Ascending aorta (tissue), 2 donors: Measurements from ENCODE around the gene CPXM2. TPM values are rescaled to one million over a fixed set of nuclear protein-coding genes. Genes with fewer than 3 reads are reported as not detected.

Experiments used
- DNase-seq, 2 donors: peaks; one replicate each; pipeline ENCODE4 v3.0.0-alpha.2; 2019; ENCODE audit warnings: low spot score in 2 of 2
- H3K27ac ChIP-seq, 2 donors: fragments of 200-600 bp; sonication (generic); one replicate each; pipeline ENCODE4 v1.5.1; 2016 to 2017; ENCODE audit warnings: mild to moderate bottlenecking in 1 of 2
- H3K27me3 ChIP-seq: fragments of 200-600 bp; sonication (generic); one replicate; pipeline ENCODE4 v1.5.1; 2017
- H3K36me3 ChIP-seq, 2 donors: fragments of 200-600 bp; sonication (generic); one replicate each; pipeline ENCODE4 v1.5.1; 2016
- H3K4me1 ChIP-seq, 2 donors: fragments of 200-600 bp; sonication (generic); one replicate each; pipeline ENCODE4 v1.5.1; 2016 to 2017; ENCODE audit warnings: mild to moderate bottlenecking in 1 of 2
- H3K4me3 ChIP-seq, 2 donors: fragments of 200-600 bp; sonication (generic); one replicate each; pipeline ENCODE4 v1.5.1; 2016 to 2017; ENCODE audit warnings: mild to moderate bottlenecking in 1 of 2
- H3K9me3 ChIP-seq, 2 donors: fragments of 200-600 bp; sonication (generic); one replicate each; pipeline ENCODE4 v1.5.1; 2016
- CTCF ChIP-seq, 3 experiments: fragments of 200-600 bp in 2 of 3; fragments of 450-650 bp in 1 of 3; sonication (generic) in 2 of 3; IDR thresholded peaks; one replicate each; pipeline ENCODE4 v1.5.1; 2016 to 2019; ENCODE audit warnings: antibody characterized with exemption in 3 of 3, mild to moderate bottlenecking in 1 of 3, moderate library complexity in 1 of 3
- intact Hi-C: fragments of 100-400 bp; cut with DNase I; formaldehyde crosslinking; loops from one replicate; pipeline ENCODE4 v1.15.1; 2023
- total RNA-seq: library from RNA; depleted of rRNA; stranded (reverse); fragments of >200 nt; gene quantifications from one replicate; pipeline ENCODE4 v1.1.0, GENCODE V29; 2016

Gene CPXM2
- total RNA-seq, 1 donor from 2014 or later: 125 TPM

- Histone ChIP-seq H3K4me3 (no peak overlapping the region), H3K27me3 (no peaks in the 10 kb centered on the region), H3K4me1 (peaks cover 16 to 55% of the 10 kb centered on the region in 2 donors), H3K9me3 (no peaks in the 10 kb centered on the region), H3K36me3 (no peaks in the 10 kb centered on the region), H3K27ac (peak overlapping the region; percentile 99)
- no peak for DNase-seq
- intact Hi-C loops: no loop called here
- TF ChIP-seq CTCF (IDR thresholded peaks at IDR 0.05): no peak
Measured at GRCh38 chr10:123888256-123888655, 3.4 kb downstream of the CPXM2 start.

GRCh38 chr10:123886292-123886691 is 5.3 kb downstream of the CPXM2 start:
- Histone ChIP-seq H3K27me3 (no peaks in the 10 kb centered on the region), H3K36me3 (no peaks in the 10 kb centered on the region), H3K4me3 (no peak overlapping the region), H3K27ac (peak overlapping the region; percentile 89 to 97), H3K4me1 (peaks cover 27 to 71% of the 10 kb centered on the region in 2 donors), H3K9me3 (no peaks in the 10 kb centered on the region)
- peak in 1 of 2 donors; percentile 39 for DNase-seq
- no peak for TF ChIP-seq CTCF (IDR thresholded peaks at IDR 0.05)
- intact Hi-C loops: no loop called here

- intact Hi-C loops: loop anchor here (1.0 kb wide), 1 partner anchor 20 kb away; no protein-coding TSS in a partner anchor
- TF ChIP-seq CTCF (IDR thresholded peaks at IDR 0.05): no peak
- H3K4me1 ChIP-seq: peaks cover 30 to 77% of the 10 kb centered on the region in 2 donors
Measured at GRCh38 chr10:123885406-123886170, 6.0 kb downstream of the CPXM2 start.

GRCh38 chr10:123884907-123885381 is 6.7 kb downstream of the CPXM2 start:
- DNase-seq: peak in 1 of 2 donors; percentile 56
- peak overlapping the region; percentile 89 to 97 for H3K27ac ChIP-seq
- H3K36me3 ChIP-seq: no peaks in the 10 kb centered on the region
- H3K4me1 ChIP-seq: peaks cover 30 to 78% of the 10 kb centered on the region in 2 donors
- no peak for TF ChIP-seq CTCF (IDR thresholded peaks at IDR 0.05)
- no peak overlapping the region for H3K4me3 ChIP-seq
- intact Hi-C loops: loop anchor here (1.0 kb wide), 1 partner anchor 20 kb away; no protein-coding TSS in a partner anchor
- no peaks in the 10 kb centered on the region for H3K9me3 ChIP-seq
- no peaks in the 10 kb centered on the region for H3K27me3 ChIP-seq

More at GRCh38 chr10:123885406-123886170, 6.0 kb downstream of the CPXM2 start:
- Histone ChIP-seq H3K36me3 (no peaks in the 10 kb centered on the region), H3K9me3 (no peaks in the 10 kb centered on the region), H3K27me3 (no peaks in the 10 kb centered on the region), H3K4me3 (no peak overlapping the region), H3K27ac (peak overlapping the region; percentile 89 to 97)
- DNase-seq: peak in 1 of 2 donors; percentile 92

GRCh38 chr10:123884351-123884906 is 7.2 kb downstream of the CPXM2 start:
- Histone ChIP-seq H3K4me1 (peaks cover 30 to 80% of the 10 kb centered on the region in 2 donors), H3K9me3 (no peaks in the 10 kb centered on the region), H3K36me3 (peaks cover 5% of the 10 kb centered on the region in 2 donors), H3K27ac (peak overlapping the region; percentile 89 to 97), H3K4me3 (no peak overlapping the region), H3K27me3 (no peaks in the 10 kb centered on the region)
- TF ChIP-seq CTCF (IDR thresholded peaks at IDR 0.05): no peak
- peak in 1 of 2 donors; percentile 21 for DNase-seq
- intact Hi-C loops: no loop called here
